IPS-NIHi11 (cell line): ENCODE results near the gene PSMD1.

ENCODE experiments used
- DNase-seq: peaks from one replicate; pipeline ENCODE4 v3.0.0; 2012; ENCODE audit warnings: mixed read lengths, low spot score

Gene PSMD1

DNA sequence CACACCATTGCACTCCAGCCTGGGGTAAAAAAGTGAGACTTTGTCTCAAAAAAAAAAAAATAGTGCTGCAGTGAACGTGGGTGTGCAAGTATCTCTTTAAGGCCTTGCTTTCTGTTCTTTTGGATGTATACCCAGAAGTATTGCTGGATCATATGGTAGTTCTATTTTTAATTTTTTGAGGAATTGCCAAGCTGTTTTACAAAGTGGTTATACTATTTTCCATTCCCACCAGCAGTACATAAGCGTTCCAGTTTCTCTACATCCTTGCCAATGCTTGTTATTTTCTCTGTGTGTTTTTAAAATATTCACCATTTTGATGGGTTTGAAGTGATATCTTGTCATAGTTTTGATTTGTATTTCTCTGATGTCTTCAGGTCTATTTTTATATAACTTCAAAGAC is 154.8 kb downstream of the PSMD1 start:
- no peak for DNase-seq

- no peak for DNase-seq
These were observed 155.7 kb downstream of the PSMD1 start for GRCh38 chr2:231212329-231212845.

DNA sequence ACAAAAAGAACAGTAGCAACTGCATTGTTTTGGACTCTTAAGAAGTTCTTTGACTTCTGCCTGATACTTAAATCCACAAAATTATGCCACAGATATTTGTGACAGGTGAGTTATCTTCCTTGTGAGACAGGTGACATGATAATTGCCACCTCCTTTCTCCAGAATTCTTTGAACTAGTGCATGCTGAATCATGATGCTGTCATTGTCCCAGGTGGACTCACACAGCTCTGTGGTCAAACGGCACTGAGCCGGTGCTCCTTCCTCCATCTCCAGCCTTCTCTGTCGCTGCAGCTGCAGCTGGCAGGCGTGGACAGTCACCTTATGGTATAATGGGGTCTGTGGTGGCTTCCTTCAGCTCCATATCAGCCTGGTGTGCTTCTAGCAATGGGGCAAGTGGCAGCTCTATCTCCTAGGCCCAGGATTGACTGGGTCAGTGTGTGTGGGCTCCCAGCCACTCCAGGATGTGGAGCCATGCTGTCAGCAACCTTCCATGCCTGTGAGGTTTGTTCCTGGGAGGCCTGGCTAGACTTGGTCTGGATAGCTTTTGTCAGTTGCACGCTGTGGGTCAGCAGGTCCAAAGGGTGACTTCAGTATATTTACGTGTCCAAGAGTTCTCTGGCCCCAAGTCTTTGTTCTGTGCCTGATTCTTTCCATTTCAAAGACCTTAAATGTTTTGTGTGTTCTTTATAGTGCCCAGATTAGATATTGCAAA is 157.4 kb downstream of the PSMD1 start:
- no peak for DNase-seq

GRCh38 chr2:231218366-231218765 is 161.7 kb downstream of the PSMD1 start:
- DNase-seq = no peak

DNA sequence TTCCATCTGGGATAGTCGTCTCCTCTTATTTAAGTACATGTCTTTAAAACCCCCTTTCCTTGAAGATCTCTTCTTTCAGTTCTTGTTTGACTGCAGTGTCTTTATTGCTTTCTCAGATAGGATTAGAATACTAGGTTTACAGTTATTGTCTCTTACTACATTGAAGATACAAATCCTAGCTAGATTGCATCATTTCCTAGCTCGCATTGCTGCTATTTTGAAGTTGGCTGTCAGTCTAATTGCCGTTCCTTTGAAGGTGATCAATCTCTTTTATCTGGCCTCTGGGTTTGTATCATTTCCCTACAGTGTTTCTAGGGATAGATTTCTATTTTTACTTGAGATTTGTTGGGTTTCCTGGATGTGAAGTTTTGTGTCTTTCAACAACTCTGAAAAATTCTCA is 162.6 kb downstream of the PSMD1 start:
- no peak for DNase-seq

DNA sequence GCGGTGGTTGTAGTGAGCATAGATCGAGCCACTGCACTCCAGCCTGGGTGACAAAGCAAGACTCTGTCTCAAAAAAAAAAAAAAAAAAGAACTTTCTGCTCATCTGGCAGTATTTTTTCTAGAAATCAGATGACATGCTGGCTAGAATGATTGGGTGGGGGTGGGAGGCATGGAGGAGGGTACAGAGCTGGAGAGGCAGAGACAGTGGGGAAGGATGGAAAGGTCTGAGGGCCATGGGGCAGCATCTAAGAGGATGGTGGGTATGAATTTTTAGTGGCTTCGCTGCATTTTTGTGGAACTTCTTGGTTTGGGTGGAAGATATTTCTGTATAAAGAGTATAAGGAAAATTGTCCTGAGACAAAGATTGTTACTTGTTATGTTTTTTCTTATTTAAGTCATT is 165.1 kb downstream of the PSMD1 start:
- no peak for DNase-seq
